ENCODE data around the gene BCAR3. TPM values are rescaled to one million over a fixed set of nuclear protein-coding genes. Genes with fewer than 3 reads are reported as not detected.

Gene BCAR3
- total RNA-seq, 2 experiments from 2014 or later, result 3.1 to 3.9 TPM

- ChIA-PET POLR2A (no interaction called here), CTCF (interaction anchor here (2.2 kb wide), 1 partner anchor 42 kb away, joined by 9 read pairs; no protein-coding TSS in a partner anchor)
- Mint-ChIP-seq H3K27me3 (no peaks in the 10 kb centered on the region), H3K9me3 (no peaks in the 10 kb centered on the region), H3K36me3 (ENCODE audit: low read depth) (no peaks in the 10 kb centered on the region), H3K4me3 (no peak overlapping the region), H3K27ac (no peak overlapping the region), H3K4me1 (peaks cover 20% of the 10 kb centered on the region)
- no peak for DNase-seq
Measured at GRCh38 chr1:93587354-93587753, 94.3 kb downstream of the BCAR3 start.

DNA sequence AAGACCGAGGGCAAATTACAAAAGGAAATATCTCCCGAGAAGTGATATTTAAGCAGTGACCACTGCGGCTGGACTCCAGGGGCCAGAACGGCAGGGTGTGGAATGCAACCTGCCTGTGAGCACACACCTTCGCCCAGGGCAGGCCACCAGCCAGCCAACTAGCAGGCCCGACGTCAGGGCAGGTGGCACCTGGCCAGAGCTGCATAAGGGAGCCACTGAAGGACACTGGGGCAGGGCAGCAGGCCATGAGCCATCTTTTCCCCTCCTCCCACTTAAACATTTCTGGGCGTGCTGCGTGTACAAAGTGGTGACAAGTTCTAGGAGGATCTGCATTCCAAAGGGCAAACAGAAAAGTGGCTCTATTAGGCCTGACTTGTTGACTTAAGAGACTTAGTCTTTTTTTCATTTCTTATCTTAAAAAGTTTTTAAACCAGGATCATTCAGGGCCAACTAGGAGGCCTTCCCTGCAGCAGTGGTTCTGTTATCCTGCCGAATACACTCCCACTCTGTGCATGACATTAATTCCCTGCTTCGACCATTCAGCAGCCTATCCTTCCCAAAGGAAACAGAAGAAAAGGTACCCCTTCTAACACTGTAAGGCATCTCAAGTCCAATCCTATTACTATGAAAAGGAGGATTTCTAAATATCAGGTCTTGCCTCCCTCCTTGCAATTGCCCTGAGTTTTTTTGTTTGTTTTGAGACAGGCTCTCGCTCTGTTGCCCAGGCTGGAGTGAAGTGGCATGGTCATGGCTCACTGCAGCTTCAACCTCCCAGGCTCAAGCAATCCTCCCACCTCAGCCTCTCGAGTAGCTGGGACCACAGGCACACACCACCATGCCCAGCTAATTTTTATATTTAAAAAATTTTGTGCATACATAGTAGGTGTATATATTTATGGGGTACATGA, 96.3 kb downstream of the BCAR3 start:
- DNase-seq, result no peak
- H3K36me3 Mint-ChIP-seq (ENCODE audit: low read depth), result no peaks in the 10 kb centered on the region
- peaks cover 13% of the 10 kb centered on the region for H3K4me1 Mint-ChIP-seq
- H3K4me3 Mint-ChIP-seq, result no peak overlapping the region
- no peaks in the 10 kb centered on the region for H3K27me3 Mint-ChIP-seq
- H3K9me3 Mint-ChIP-seq, result no peaks in the 10 kb centered on the region
- H3K27ac Mint-ChIP-seq, result no peak overlapping the region
- ChIA-PET CTCF (no interaction called here), POLR2A (no interaction called here)

DNA sequence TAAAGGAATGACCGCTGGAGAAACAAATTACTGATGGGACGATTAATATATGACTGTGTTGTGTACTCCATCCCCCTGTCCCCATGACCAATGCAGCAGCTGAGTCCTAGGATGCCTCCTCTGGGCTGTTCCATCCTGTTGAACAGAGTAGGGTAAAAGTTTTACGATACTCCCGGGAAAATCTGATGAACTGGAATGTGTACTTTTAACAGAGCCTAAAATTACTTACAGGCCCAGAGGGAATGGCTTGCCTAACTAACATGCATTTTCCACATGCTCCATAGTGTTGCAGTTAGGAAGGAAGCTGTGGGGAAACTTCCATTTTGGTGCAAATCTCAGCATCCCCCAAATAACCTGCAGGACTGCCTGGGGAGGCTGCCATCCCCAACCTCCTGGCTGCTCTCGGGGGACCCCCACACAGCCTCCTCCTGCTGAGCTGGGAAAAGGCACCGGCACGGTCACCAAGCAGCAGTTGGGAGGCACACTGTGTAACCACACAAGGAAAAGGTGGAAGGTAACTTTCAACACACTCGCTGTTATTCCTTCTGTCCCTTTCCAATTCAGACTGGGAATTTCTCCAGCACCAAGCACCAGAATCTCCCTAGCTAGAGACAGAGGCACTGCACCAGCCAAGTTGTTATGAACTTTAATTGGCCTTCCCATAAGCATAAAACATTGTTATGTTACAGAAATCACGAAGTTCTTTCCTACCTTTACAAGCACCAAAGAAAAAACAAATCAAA, 97.2 kb downstream of the BCAR3 start:
- ChIA-PET POLR2A (no interaction called here), CTCF (no interaction called here)
- Mint-ChIP-seq H3K9me3 (no peaks in the 10 kb centered on the region), H3K36me3 (ENCODE audit: low read depth) (no peaks in the 10 kb centered on the region), H3K27me3 (no peaks in the 10 kb centered on the region), H3K4me1 (peaks cover 10% of the 10 kb centered on the region), H3K4me3 (no peak overlapping the region), H3K27ac (no peak overlapping the region)
- no peak for DNase-seq

DNA sequence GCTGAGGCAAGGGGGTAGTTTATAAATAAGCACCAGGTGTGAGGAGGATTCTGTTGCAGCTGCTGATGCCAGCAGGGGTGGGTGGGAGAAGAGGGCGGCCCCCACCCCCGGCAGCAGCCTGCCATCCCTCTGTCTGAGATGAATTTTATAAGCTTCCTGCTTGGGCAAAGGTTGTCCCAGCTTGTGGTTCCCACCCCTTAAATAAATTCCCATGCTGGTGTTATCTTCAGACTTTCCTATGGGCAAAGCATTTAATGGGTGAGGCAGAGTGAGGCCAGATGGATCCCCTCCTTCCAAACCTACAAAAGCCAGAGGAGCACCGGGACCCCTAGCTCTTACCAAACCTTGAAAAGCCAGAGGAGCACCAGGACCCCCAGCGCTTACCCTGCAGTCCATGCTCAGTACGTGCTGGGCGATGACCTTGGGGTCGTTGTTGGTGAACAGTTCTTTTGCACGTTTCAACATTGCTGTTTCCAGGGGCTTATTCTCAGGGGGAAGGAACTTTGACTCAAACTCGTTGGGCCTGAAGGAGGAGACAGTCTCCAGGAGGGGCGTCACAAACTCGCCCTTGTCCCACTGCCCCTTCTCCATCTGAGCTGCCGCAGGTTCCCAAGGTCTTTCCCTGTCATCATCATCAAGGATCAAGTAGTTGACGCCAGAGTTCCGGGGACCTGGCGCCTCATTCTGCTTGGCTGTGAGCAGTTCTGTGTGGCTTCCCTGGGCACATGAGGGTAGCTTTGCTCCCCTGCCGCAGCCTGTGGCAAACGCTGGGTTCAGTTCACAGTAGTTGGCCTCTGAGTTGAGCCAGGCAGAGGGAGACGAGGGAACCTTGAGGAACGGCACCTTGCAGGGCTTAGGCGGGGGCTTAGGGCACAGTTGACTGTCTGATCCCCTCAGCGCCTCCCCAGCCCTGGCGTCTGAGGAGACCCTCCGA, 99.5 kb downstream of the BCAR3 start:
- Mint-ChIP-seq H3K4me1 (no peaks in the 10 kb centered on the region), H3K27me3 (no peaks in the 10 kb centered on the region), H3K4me3 (no peak overlapping the region), H3K9me3 (no peaks in the 10 kb centered on the region), H3K27ac (no peak overlapping the region), H3K36me3 (ENCODE audit: low read depth) (no peaks in the 10 kb centered on the region)
- CTCF ChIA-PET, result no interaction called here
- POLR2A ChIA-PET, result no interaction called here
- DNase-seq, result no peak

DNA sequence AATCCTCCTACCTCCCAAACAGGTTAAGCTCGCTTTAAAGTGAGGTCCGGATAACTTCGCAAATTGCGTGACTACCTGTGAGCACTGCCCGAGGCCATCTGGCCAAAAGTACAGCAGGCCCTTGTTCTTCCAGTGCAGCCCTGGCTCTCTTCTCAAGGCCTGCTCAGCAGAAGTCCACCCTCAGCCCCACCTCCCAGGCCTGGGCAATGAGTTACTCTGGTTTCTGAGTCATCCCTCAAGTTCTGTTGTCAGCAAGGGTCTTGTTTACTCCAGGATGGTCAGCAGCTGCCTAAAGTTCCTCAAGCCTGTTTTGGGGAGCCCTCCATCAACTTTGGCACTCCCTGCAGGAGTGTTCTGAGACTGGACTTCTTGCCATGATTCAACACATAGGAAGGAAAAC, 101.7 kb downstream of the BCAR3 start:
- ChIA-PET POLR2A (no interaction called here), CTCF (no interaction called here)
- Mint-ChIP-seq H3K4me1 (no peaks in the 10 kb centered on the region), H3K36me3 (ENCODE audit: low read depth) (no peaks in the 10 kb centered on the region), H3K9me3 (no peaks in the 10 kb centered on the region), H3K4me3 (no peak overlapping the region), H3K27me3 (no peaks in the 10 kb centered on the region), H3K27ac (no peak overlapping the region)
- DNase-seq, result no peak

DNA sequence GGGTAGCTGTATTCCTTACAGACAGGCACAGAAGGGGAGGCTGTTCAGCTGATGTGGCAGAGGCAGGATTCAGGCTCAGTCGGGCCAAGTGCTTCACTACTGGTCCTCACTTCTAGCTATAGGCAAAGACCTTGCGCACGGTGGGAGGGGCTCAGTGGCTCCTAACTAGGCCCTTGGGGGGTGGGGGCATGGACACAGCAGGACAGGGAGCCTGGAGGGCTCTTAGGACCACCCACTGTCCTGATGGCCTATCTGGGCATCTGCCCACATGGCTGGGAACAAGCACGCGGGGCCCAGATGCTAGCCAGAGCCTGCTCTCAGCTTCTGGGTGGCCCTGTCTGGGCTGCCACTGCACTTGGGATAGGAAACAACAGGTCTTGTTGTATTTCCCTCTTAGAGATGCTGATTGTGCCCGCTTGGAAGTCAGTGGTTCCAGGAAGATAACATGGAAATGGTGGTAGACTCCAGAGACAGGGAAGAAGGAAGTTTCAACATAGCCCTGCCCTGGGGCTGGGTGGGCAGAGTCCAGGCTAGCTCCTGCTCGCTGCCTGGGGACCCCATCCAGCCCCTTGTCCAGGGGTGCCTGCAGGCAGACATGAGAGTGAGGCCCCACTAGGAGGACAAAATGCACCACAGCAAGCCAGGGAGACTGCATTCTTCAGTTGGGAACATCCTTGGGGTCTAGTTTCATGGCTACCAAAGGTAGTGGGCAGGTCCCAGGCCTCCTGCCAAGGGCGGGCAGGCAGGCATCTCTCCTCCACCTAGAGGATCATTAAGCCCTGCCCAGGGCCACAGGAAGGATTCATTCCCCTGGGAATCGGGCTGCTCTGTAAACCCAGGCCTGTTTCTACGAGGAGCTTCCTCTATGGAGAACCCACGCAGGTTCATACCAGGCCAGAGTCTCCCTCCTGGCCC, 102.5 kb downstream of the BCAR3 start:
- no peak overlapping the region for H3K4me3 Mint-ChIP-seq
- ChIA-PET POLR2A (no interaction called here), CTCF (no interaction called here)

GRCh38 chr1:93578433-93578830, 103.2 kb downstream of the BCAR3 start:
- POLR2A ChIA-PET, result no interaction called here
- Mint-ChIP-seq H3K9me3 (no peaks in the 10 kb centered on the region), H3K27ac (no peak overlapping the region), H3K4me1 (no peaks in the 10 kb centered on the region), H3K36me3 (ENCODE audit: low read depth) (no peaks in the 10 kb centered on the region), H3K4me3 (no peak overlapping the region), H3K27me3 (no peaks in the 10 kb centered on the region)
- CTCF ChIA-PET, result no interaction called here
- DNase-seq, result no peak

More for the DNA sequence above, 102.5 kb downstream of the BCAR3 start:
- H3K4me1 Mint-ChIP-seq, result no peaks in the 10 kb centered on the region
- no peak overlapping the region for H3K27ac Mint-ChIP-seq
- no peaks in the 10 kb centered on the region for H3K9me3 Mint-ChIP-seq
- no peaks in the 10 kb centered on the region for H3K27me3 Mint-ChIP-seq
- DNase-seq, result no peak
- H3K36me3 Mint-ChIP-seq (ENCODE audit: low read depth), result no peaks in the 10 kb centered on the region

GRCh38 chr1:93577536-93578432, 103.9 kb downstream of the BCAR3 start:
- Mint-ChIP-seq H3K9me3 (no peaks in the 10 kb centered on the region), H3K36me3 (ENCODE audit: low read depth) (no peaks in the 10 kb centered on the region), H3K27me3 (no peaks in the 10 kb centered on the region), H3K4me3 (no peak overlapping the region), H3K27ac (no peak overlapping the region), H3K4me1 (no peaks in the 10 kb centered on the region)
- CTCF ChIA-PET, result no interaction called here
- DNase-seq, result no peak
- POLR2A ChIA-PET, result no interaction called here

GRCh38 chr1:93576746-93577145, 104.9 kb downstream of the BCAR3 start:
- Mint-ChIP-seq H3K27ac (no peak overlapping the region), H3K9me3 (no peaks in the 10 kb centered on the region), H3K27me3 (no peaks in the 10 kb centered on the region), H3K4me1 (no peaks in the 10 kb centered on the region), H3K36me3 (ENCODE audit: low read depth) (no peaks in the 10 kb centered on the region), H3K4me3 (no peak overlapping the region)
- no peak for DNase-seq
- ChIA-PET CTCF (no interaction called here), POLR2A (no interaction called here)

DNA sequence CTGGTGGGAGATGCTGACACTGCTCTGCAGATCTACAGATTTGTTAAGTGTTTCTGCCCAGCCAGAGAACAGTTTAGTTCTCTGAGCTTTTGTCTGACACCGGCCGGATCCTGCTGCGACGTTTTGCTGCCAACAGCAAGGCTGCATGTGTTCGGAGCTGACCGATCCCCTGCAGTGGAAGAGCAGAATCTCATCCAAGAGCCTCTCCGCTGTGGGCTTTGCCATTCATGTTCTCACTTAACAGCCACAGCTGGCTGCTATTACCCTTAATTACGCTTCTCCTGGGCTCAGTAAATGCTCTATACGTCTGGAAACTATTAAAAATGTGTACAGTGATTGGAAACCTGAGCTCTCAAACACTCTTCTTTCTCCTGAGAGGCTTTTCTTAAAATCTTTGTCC, 105.3 kb downstream of the BCAR3 start:
- Mint-ChIP-seq H3K4me1 (no peaks in the 10 kb centered on the region), H3K4me3 (no peak overlapping the region), H3K9me3 (no peaks in the 10 kb centered on the region), H3K27ac (no peak overlapping the region), H3K27me3 (no peaks in the 10 kb centered on the region), H3K36me3 (ENCODE audit: low read depth) (no peaks in the 10 kb centered on the region)
- DNase-seq, result no peak
- POLR2A ChIA-PET, result no interaction called here
- CTCF ChIA-PET, result no interaction called here

DNA sequence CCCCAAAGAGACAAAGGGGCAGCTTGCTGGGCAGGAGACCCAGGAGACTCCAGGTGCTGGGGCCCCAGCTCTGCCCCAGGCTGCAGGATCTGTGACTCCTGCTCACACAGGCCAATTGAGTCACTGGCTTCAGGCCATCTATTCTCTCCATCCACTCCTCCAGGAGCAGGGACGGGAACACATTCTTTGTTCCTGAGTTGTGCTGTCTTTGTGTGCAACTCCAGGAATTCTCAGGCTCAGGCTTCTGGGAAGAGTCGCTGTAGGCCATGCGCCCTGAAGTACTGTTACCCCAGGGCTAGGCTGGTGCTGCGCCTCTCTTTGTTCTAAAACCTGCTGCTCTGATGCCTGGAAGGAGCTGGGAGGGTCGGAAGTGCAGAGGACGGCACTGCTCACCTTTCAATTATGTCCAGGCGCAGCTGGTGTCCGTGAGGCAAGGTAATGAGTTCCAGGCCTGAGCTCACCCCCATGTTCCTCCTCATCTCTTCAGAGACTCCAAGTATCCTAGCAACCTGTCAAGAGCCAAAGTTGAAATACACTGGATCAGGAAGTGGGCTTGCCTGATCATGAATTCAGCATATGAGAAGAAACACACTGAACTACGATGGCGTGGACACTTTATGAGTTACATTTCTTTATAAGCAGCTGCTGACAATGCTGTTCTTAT, 105.9 kb downstream of the BCAR3 start:
- H3K4me1 Mint-ChIP-seq, result no peaks in the 10 kb centered on the region
- H3K27me3 Mint-ChIP-seq, result no peaks in the 10 kb centered on the region
- H3K36me3 Mint-ChIP-seq (ENCODE audit: low read depth), result no peaks in the 10 kb centered on the region
- no peaks in the 10 kb centered on the region for H3K9me3 Mint-ChIP-seq
- H3K4me3 Mint-ChIP-seq, result no peak overlapping the region
- DNase-seq, result no peak
- no peak overlapping the region for H3K27ac Mint-ChIP-seq
- ChIA-PET POLR2A (no interaction called here), CTCF (interaction anchor here (0.9 kb wide), 1 partner anchor 466 kb away, joined by 3 read pairs; no protein-coding TSS in a partner anchor)

Measured in activated CD4-positive, alpha-beta memory T cell treated with anti-CD3 and anti-CD28 coated beads, Interleukin-2, amount 10 ng/mL, durations not matched to agents 7 days and 5 days (primary cell).